OCI-LY7 (cell line): ENCODE measurements around the gene TRMT61A. TPM values are rescaled to one million over a fixed set of nuclear protein-coding genes. Genes with fewer than 3 reads are reported as not detected.

ENCODE experiments used
- BruUV-seq: library from RNA; stranded (reverse); fragments of 400-500 nt; replicated peaks from 2 replicates; lab custom pipeline; 2021; lab: Mats Ljungman, UMichigan
- CTCF ChIA-PET: fragments of 300-600 bp; sonication (Branson Sonifier 250); formaldehyde crosslinking; loops from one replicate; lab custom pipeline; 2022; ENCODE audit warnings: antibody characterized with exemption; ENCODE audit not compliant: unreplicated experiment; lab: Charles Lee
- POLR2A ChIA-PET: fragments of 300-600 bp; sonication (Branson Sonifier 250); formaldehyde crosslinking; loops from one replicate; lab custom pipeline; 2022; ENCODE audit warnings: antibody characterized with exemption; lab: Charles Lee
- DNase-seq: peaks from one replicate; pipeline ENCODE4 v3.0.0-alpha.2; 2015; ENCODE audit warnings: low spot score
- H2AFZ ChIP-seq: fragments of 200-600 bp; sonication (generic), shearing (Covaris generic); 2 replicates; pipeline ENCODE4 v1.6.1; 2014; ENCODE audit warnings: mild to moderate bottlenecking, antibody characterized with exemption, low read length, moderate library complexity
- H3K27ac ChIP-seq: fragments of 200-600 bp; sonication (generic); 2 replicates; pipeline ENCODE4 v1.5.1; 2014; ENCODE audit warnings: mixed run types, low read depth, mild to moderate bottlenecking, moderate library complexity, low read length, inconsistent platforms; ENCODE audit not compliant: poor library complexity, severe bottlenecking
- H3K36me3 ChIP-seq: fragments of 200-600 bp; sonication (generic); 2 replicates; pipeline ENCODE4 v1.6.1; 2014; ENCODE audit warnings: mild to moderate bottlenecking, antibody characterized with exemption, low read length, moderate library complexity, mixed read lengths; ENCODE audit not compliant: insufficient read depth
- H3K4me1 ChIP-seq: fragments of 200-600 bp; sonication (generic); 2 replicates; pipeline ENCODE4 v1.5.1; 2014; ENCODE audit warnings: mild to moderate bottlenecking, low read length; ENCODE audit not compliant: insufficient read depth, poor library complexity, severe bottlenecking
- H3K4me2 ChIP-seq: fragments of 200-600 bp; sonication (generic); 2 replicates; pipeline ENCODE4 v1.6.1; 2014; ENCODE audit warnings: mild to moderate bottlenecking, low read length
- H3K4me3 ChIP-seq: fragments of 200-600 bp; sonication (generic); 2 replicates; pipeline ENCODE4 v1.5.1; 2014; ENCODE audit warnings: mild to moderate bottlenecking, low read depth, low read length; ENCODE audit not compliant: poor library complexity, severe bottlenecking
- H3K79me2 ChIP-seq: fragments of 200-600 bp; sonication (generic); 2 replicates; pipeline ENCODE4 v1.6.1; 2016; ENCODE audit warnings: low read depth, mild to moderate bottlenecking, low read length, moderate library complexity, mixed read lengths; ENCODE audit not compliant: insufficient read depth
- H3K9me2 ChIP-seq: fragments of 200-600 bp; sonication (generic); 2 replicates; pipeline ENCODE4 v1.6.1; 2016; ENCODE audit warnings: mild to moderate bottlenecking, low read length, mixed read lengths; ENCODE audit not compliant: insufficient read depth
- H3K9me3 ChIP-seq: fragments of 200-600 bp; sonication (generic); 2 replicates; pipeline ENCODE4 v1.6.1; 2014; ENCODE audit warnings: mild to moderate bottlenecking, mixed run types, low read length, mixed read lengths
- H4K20me1 ChIP-seq: fragments of 200-600 bp; sonication (generic); 2 replicates; pipeline ENCODE4 v1.6.1; 2014; ENCODE audit warnings: mild to moderate bottlenecking, antibody characterized with exemption, low read length, moderate library complexity, mixed read lengths; ENCODE audit not compliant: insufficient read depth
- CTCF ChIP-seq: fragments of 200-600 bp; sonication (generic); conservative IDR thresholded peaks from 2 replicates; pipeline ENCODE4 v1.5.1; 2014; ENCODE audit warnings: mild to moderate bottlenecking, antibody characterized with exemption, low read length, moderate library complexity, mixed read lengths
- EZH2phosphoT487 ChIP-seq: fragments of 200-600 bp; sonication (generic); IDR thresholded peaks from 2 replicates; pipeline ENCODE4 v1.6.1; 2018; ENCODE audit warnings: low read depth, borderline replicate concordance, mild to moderate bottlenecking, mixed run types, antibody characterized with exemption, low read length, moderate library complexity, mixed read lengths
- intact Hi-C: fragments of 100-400 bp; cut with micrococcal nuclease; formaldehyde crosslinking; loops from one replicate; pipeline ENCODE4 v1.10.0; 2022; ENCODE audit not compliant: unreplicated experiment
- total RNA-seq, 2 experiments: library from RNA; depleted of rRNA in 1 of 2; stranded (reverse); fragments of >200 nt in 1 of 2; shearing (Covaris generic) in 1 of 2; gene quantifications; 2 replicates each; pipeline ENCODE4 v1.2.3, GENCODE V29; 2014 to 2022

The TRMT61A gene
- total RNA-seq, 2 experiments from 2014 or later, result 13.1 to 17.1 TPM

GRCh38 chr14:103501041-103501870 lies 27.7 kb upstream of the TRMT61A start:
- Histone ChIP-seq H3K4me2 (no peak overlapping the region), H4K20me1 (no peaks in the 10 kb centered on the region), H3K27ac (no peak overlapping the region)

GRCh38 chr14:103501921-103502669 lies 26.9 kb upstream of the TRMT61A start:
- Histone ChIP-seq H3K4me2 (no peak overlapping the region), H3K4me3 (no peak overlapping the region), H3K36me3 (peaks cover 67% of the 10 kb centered on the region), H2AFZ (no peak overlapping the region), H3K4me1 (no peaks in the 10 kb centered on the region), H4K20me1 (no peaks in the 10 kb centered on the region), H3K79me2 (no peaks in the 10 kb centered on the region), H3K9me3 (no peaks in the 10 kb centered on the region), H3K9me2 (no peaks in the 10 kb centered on the region), H3K27ac (no peak overlapping the region)
- intact Hi-C loops, result no loop called here
- TF ChIP-seq CTCF, result no peak
- no peak for TF ChIP-seq EZH2phosphoT487
- ChIA-PET POLR2A (no interaction called here), CTCF (interaction anchor here (1.1 kb wide), 1 partner anchor 114 kb away, joined by 3 read pairs; no protein-coding TSS in a partner anchor)
- no TSS peak for BruUV-seq
- DNase-seq, result no peak

More at GRCh38 chr14:103501041-103501870, 27.7 kb upstream of the TRMT61A start:
- no peaks in the 10 kb centered on the region for H3K9me2 ChIP-seq
- CTCF ChIA-PET, result interaction anchor here (1.1 kb wide), 1 partner anchor 113 kb away, joined by 3 read pairs; no protein-coding TSS in a partner anchor
- intact Hi-C loops, result no loop called here
- no peaks in the 10 kb centered on the region for H3K4me1 ChIP-seq
- BruUV-seq, result no TSS peak
- no peak overlapping the region for H3K4me3 ChIP-seq
- POLR2A ChIA-PET, result no interaction called here
- no peaks in the 10 kb centered on the region for H3K79me2 ChIP-seq
- DNase-seq, result no peak
- no peak overlapping the region for H2AFZ ChIP-seq
- TF ChIP-seq EZH2phosphoT487, result no peak
- TF ChIP-seq CTCF, result no peak
- H3K9me3 ChIP-seq, result no peaks in the 10 kb centered on the region
- H3K36me3 ChIP-seq, result peaks cover 68% of the 10 kb centered on the region

- CTCF ChIA-PET, result no interaction called here
Measured at GRCh38 chr14:103502877-103503276, 26.1 kb upstream of the TRMT61A start.

More at GRCh38 chr14:103502877-103503276, 26.1 kb upstream of the TRMT61A start:
- H2AFZ ChIP-seq, result no peak overlapping the region
- H3K79me2 ChIP-seq, result no peaks in the 10 kb centered on the region
- H3K4me3 ChIP-seq, result no peak overlapping the region
- H3K4me2 ChIP-seq, result no peak overlapping the region
- no peak for DNase-seq
- H4K20me1 ChIP-seq, result no peaks in the 10 kb centered on the region
- BruUV-seq, result TSS peak; percentile 51
- H3K4me1 ChIP-seq, result no peaks in the 10 kb centered on the region
- no peaks in the 10 kb centered on the region for H3K9me3 ChIP-seq
- no peak overlapping the region for H3K27ac ChIP-seq
- no peak for TF ChIP-seq CTCF
- TF ChIP-seq EZH2phosphoT487, result no peak
- H3K9me2 ChIP-seq, result no peaks in the 10 kb centered on the region
- POLR2A ChIA-PET, result no interaction called here
- peaks cover 65% of the 10 kb centered on the region for H3K36me3 ChIP-seq
- intact Hi-C loops, result no loop called here
